Measurements from ENCODE around the gene RPP21. TPM values are rescaled to one million over a fixed set of nuclear protein-coding genes. Genes with fewer than 3 reads are reported as not detected.
"Not testable (repeated sequence)": the region's sequence is repeated elsewhere in the genome, so short reads cannot be mapped to it uniquely, and the experiment has no call there.

Gene RPP21
- total and polyA plus RNA-seq, 4 donors = 15.7 to 56.9 (median 45.2) TPM

DNA sequence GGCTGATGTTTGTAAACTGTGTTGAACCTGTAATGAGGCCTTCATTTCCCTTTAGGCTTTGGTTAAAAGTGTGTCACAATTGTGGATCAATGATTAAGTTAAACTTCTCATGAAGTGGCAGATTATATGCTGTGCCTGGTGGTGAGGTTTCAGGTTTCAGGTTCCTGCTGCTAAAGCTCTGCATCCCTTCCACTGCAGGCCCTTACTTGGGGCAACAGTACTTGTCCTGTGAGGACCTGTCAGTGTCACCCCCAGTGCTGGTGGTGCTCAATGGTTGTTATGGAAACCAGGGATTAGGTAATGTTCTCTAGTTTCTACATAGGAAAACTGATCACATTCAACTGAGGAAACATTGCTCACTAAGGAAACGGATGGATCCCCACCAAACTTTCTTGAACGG, 18.5 kb downstream of the RPP21 start:
- Histone ChIP-seq H3K4me3 (ENCODE audit: low read depth, low read length) (no peak overlapping the region), H3K36me3 (ENCODE audit: control insufficient read depth, insufficient read depth, low read length) (no peaks in the 10 kb centered on the region), H3K27ac (ENCODE audit: low read depth, low read length) (no peak overlapping the region), H3K27me3 (ENCODE audit: control insufficient read depth, insufficient read depth, low read length) (peaks cover 40% of the 10 kb centered on the region), H3K9me3 (ENCODE audit: control insufficient read depth, insufficient read depth, low read length) (peaks cover 1% of the 10 kb centered on the region), H3K4me1 (ENCODE audit: control insufficient read depth, insufficient read depth, low read length) (no peaks in the 10 kb centered on the region)
- no CpG with 5 or more reads among the region's 2 CpGs for WGBS (ENCODE audit: insufficient coverage)
- no peak for DNase-seq (ENCODE audit: low read depth in 4 of 6, low spot score in 6 of 6)

DNA sequence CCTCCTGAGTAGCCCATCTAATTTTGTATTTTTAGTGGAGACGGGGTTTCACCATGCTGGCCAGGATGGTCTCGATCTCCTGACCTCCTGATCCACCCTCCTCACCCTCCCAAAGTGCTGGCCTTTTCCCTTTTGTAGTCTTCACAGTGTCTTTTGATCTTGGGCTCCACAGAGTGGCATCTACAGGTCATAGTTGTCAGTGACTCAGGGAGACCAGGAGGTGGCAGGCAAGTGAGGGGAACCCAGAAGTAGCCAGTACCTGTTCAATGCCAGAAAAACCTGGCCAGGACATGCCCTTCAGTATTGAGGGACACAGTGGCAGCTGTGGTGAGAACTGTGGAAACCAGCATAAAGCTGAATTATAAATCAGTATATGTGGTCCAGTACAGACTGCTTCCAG, 19.6 kb downstream of the RPP21 start:
- DNase-seq (ENCODE audit: low read depth in 4 of 6, low spot score in 6 of 6) = no peak
- peaks cover 34% of the 10 kb centered on the region for H3K27me3 ChIP-seq (ENCODE audit: control insufficient read depth, insufficient read depth, low read length)
- no peaks in the 10 kb centered on the region for H3K4me1 ChIP-seq (ENCODE audit: control insufficient read depth, insufficient read depth, low read length)
- H3K36me3 ChIP-seq (ENCODE audit: control insufficient read depth, insufficient read depth, low read length) = no peaks in the 10 kb centered on the region
- no peak overlapping the region for H3K27ac ChIP-seq (ENCODE audit: low read depth, low read length)
- no peak overlapping the region for H3K4me3 ChIP-seq (ENCODE audit: low read depth, low read length)
- 80% methylated on average over 1 of the region's 2 CpGs for WGBS (ENCODE audit: insufficient coverage)
- peaks cover 1% of the 10 kb centered on the region for H3K9me3 ChIP-seq (ENCODE audit: control insufficient read depth, insufficient read depth, low read length)

DNA sequence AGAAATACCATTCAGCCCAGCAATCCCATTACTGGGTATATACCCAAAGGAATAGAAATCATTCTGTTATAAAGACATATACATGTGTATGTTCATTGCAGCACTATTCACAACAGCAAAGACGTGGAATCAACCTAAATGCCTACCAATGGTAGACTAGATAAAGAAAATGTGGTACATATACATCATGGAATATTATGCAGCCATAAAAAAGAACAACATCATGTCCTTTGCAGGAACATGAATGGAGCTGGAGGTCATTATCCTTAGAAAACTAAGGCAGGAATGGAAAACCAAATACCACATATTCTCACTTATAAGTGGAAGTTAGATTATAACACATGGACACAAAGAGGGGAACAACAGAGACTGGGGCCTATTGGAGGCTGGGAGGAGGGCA, 24.3 kb downstream of the RPP21 start:
- no CpG with 5 or more reads among the region's 1 CpG for WGBS (ENCODE audit: insufficient coverage)
- peaks cover 16% of the 10 kb centered on the region for H3K27me3 ChIP-seq (ENCODE audit: control insufficient read depth, insufficient read depth, low read length)
- not testable (repeated sequence) for H3K4me1 ChIP-seq (ENCODE audit: control insufficient read depth, insufficient read depth, low read length); DNase-seq (ENCODE audit: low read depth in 4 of 6, low spot score in 6 of 6); H3K4me3 ChIP-seq (ENCODE audit: low read depth, low read length); H3K9me3 ChIP-seq (ENCODE audit: control insufficient read depth, insufficient read depth, low read length); H3K27ac ChIP-seq (ENCODE audit: low read depth, low read length); H3K36me3 ChIP-seq (ENCODE audit: control insufficient read depth, insufficient read depth, low read length)

DNA sequence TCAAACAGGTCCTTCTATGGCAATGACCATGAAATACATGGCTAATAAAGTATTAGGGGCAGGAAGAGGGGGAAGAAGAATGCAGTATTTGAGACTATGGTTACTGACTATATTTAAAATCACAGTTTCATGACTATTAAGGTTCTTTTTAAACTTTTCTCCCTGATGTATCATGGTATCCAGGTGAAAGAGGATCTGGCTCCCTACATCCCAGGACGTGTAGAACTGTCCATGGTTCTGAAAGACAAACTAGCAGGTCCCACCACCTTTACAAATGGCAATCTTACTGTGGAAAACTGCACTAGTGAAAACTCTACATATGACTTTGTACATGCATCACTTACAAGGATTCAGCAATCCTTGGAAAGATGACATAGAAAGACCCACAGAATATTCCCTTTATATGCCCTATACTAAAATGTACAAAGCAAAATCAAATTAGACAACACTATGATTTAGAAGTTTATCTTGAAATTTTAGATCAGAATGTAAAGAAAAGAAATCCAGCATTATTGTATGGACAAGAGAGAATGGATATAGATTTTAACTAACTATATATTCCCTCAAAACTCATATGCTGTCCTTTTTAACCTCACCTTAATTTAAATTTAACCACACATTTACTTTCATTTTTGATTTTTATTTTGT, 33.5 kb downstream of the RPP21 start:
- DNase-seq (ENCODE audit: low read depth in 4 of 6, low spot score in 6 of 6) = no peak
- H3K27me3 ChIP-seq (ENCODE audit: control insufficient read depth, insufficient read depth, low read length) = peaks cover 13% of the 10 kb centered on the region
- H3K9me3 ChIP-seq (ENCODE audit: control insufficient read depth, insufficient read depth, low read length) = no peaks in the 10 kb centered on the region
- H3K4me1 ChIP-seq (ENCODE audit: control insufficient read depth, insufficient read depth, low read length) = no peaks in the 10 kb centered on the region
- no peak overlapping the region for H3K4me3 ChIP-seq (ENCODE audit: low read depth, low read length)
- no peaks in the 10 kb centered on the region for H3K36me3 ChIP-seq (ENCODE audit: control insufficient read depth, insufficient read depth, low read length)
- no peak overlapping the region for H3K27ac ChIP-seq (ENCODE audit: low read depth, low read length)
- WGBS (ENCODE audit: insufficient coverage) = 0% methylated on average over 1 of the region's 1 CpG

DNA sequence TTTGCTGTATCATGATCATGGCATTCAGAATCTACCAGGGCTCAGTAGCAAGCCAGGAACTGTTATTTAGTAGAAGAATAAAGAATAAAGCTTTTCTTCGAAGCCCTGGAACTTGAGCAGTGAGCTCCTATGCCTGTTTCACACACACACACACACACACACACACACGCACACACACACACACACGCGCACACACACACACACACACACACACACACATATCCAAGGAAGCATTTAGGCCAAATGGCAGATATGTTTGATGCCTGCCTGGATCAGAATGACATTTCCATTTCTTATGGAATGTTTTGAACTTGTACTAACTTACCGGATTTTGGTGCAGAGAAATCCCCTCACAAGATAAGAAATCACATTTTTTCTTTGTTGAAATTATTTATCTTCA, 35.5 kb downstream of the RPP21 start:
- no peaks in the 10 kb centered on the region for H3K36me3 ChIP-seq (ENCODE audit: control insufficient read depth, insufficient read depth, low read length)
- H3K4me3 ChIP-seq (ENCODE audit: low read depth, low read length) = no peak overlapping the region
- no peaks in the 10 kb centered on the region for H3K9me3 ChIP-seq (ENCODE audit: control insufficient read depth, insufficient read depth, low read length)
- H3K27me3 ChIP-seq (ENCODE audit: control insufficient read depth, insufficient read depth, low read length) = peaks cover 8% of the 10 kb centered on the region
- no peak for DNase-seq (ENCODE audit: low read depth in 4 of 6, low spot score in 6 of 6)
- no peak overlapping the region for H3K27ac ChIP-seq (ENCODE audit: low read depth, low read length)
- no peaks in the 10 kb centered on the region for H3K4me1 ChIP-seq (ENCODE audit: control insufficient read depth, insufficient read depth, low read length)
- 0% methylated on average over 1 of the region's 5 CpGs for WGBS (ENCODE audit: insufficient coverage)

DNA sequence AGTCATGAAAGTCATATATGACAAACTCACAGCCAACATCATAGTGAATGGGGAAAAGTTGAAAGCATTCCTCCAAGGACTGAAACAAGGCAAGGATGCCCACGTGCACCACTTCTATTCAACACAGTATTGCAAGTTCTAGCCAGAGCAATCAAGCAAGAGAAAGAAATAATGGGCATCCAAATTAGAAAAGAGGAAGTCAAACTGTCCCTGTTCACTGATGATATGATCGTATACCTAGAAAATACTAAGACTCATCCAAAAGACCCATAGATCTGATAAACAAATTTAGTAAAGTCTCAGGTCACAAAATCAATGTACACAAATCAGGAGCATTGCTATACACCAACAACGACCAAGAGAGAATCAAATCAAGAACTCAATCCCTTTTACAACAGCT, 41.2 kb downstream of the RPP21 start:
- no peak overlapping the region for H3K27ac ChIP-seq (ENCODE audit: low read depth, low read length)
- H3K36me3 ChIP-seq (ENCODE audit: control insufficient read depth, insufficient read depth, low read length) = no peaks in the 10 kb centered on the region
- H3K4me3 ChIP-seq (ENCODE audit: low read depth, low read length) = no peak overlapping the region
- peaks cover 12% of the 10 kb centered on the region for H3K27me3 ChIP-seq (ENCODE audit: control insufficient read depth, insufficient read depth, low read length)
- 80% methylated on average over 1 of the region's 3 CpGs for WGBS (ENCODE audit: insufficient coverage)
- no peaks in the 10 kb centered on the region for H3K9me3 ChIP-seq (ENCODE audit: control insufficient read depth, insufficient read depth, low read length)
- H3K4me1 ChIP-seq (ENCODE audit: control insufficient read depth, insufficient read depth, low read length) = no peaks in the 10 kb centered on the region
- DNase-seq (ENCODE audit: low read depth in 4 of 6, low spot score in 6 of 6) = no peak

DNA sequence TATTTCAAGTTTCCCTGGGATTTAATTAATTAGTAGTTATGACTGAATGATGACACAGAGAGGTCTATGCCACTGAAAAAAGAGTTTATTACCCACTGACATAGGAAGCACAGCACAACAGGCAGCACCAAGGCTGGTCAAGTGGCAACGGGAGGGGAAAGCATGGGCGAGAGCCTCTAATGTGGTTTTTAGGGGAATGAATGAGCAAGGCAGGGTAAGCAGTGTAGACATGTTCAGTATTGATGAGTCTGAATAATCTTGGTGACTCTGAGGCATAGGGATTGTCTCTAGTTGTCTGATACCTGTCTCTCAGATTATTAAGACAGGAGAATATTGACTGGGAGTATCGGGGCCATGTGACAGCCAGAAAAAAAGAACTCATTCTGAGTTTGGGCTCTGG, 46.3 kb downstream of the RPP21 start:
- Histone ChIP-seq H3K4me1 (ENCODE audit: control insufficient read depth, insufficient read depth, low read length) (no peaks in the 10 kb centered on the region), H3K9me3 (ENCODE audit: control insufficient read depth, insufficient read depth, low read length) (no peaks in the 10 kb centered on the region), H3K4me3 (ENCODE audit: low read depth, low read length) (no peak overlapping the region), H3K36me3 (ENCODE audit: control insufficient read depth, insufficient read depth, low read length) (no peaks in the 10 kb centered on the region), H3K27ac (ENCODE audit: low read depth, low read length) (no peak overlapping the region), H3K27me3 (ENCODE audit: control insufficient read depth, insufficient read depth, low read length) (peaks cover 16% of the 10 kb centered on the region)
- 33% methylated on average over 3 of the region's 3 CpGs for WGBS (ENCODE audit: insufficient coverage)
- DNase-seq (ENCODE audit: low read depth in 4 of 6, low spot score in 6 of 6) = no peak

DNA sequence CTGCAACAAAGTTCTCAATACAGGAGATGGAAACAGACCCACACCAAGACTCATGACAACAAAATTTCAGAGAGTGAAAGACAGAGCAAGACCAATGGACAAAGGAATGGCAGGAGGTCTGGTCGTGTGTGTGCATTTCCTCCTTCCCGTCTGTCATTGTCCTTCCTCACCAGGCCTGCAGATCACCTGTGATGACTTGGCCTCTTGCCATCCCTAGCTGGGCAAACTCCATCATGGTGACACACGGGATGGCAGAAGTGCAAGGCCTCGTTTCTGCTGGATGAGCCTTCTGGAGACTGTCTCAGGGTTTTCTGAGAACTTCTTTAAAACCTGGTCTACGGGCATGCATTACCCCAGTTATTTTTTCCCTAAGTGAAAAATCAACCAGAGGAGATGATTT, 49.2 kb downstream of the RPP21 start:
- Histone ChIP-seq H3K4me1 (ENCODE audit: control insufficient read depth, insufficient read depth, low read length) (peaks cover 5% of the 10 kb centered on the region), H3K27me3 (ENCODE audit: control insufficient read depth, insufficient read depth, low read length) (peaks cover 20% of the 10 kb centered on the region), H3K4me3 (ENCODE audit: low read depth, low read length) (no peak overlapping the region), H3K9me3 (ENCODE audit: control insufficient read depth, insufficient read depth, low read length) (no peaks in the 10 kb centered on the region), H3K36me3 (ENCODE audit: control insufficient read depth, insufficient read depth, low read length) (no peaks in the 10 kb centered on the region), H3K27ac (ENCODE audit: low read depth, low read length) (no peak overlapping the region)
- no peak for DNase-seq (ENCODE audit: low read depth in 4 of 6, low spot score in 6 of 6)
- 36% methylated on average over 3 of the region's 5 CpGs for WGBS (ENCODE audit: insufficient coverage)

Small RNAs within 50 kb of the gene (small RNA-seq; reads per million reads assigned to genes)
- not detected for gene HLA-N (ENCODE audit: low replicate concordance)

Other genes with a start within 250 kb of the RPP21 start
- not detected for gene TRIM31, start 232.1 kb upstream of the RPP21 start, total RNA-seq
- gene TRIM31, start 232.1 kb upstream of the RPP21 start, polyA plus RNA-seq (ENCODE audit: insufficient read length in 2 of 2) = not detected
- gene TRIM40, start 209.0 kb upstream of the RPP21 start, total RNA-seq = under 1 TPM in 1 of 2 donors, not detected in 1; 0.17 TPM
- under 1 TPM in 1 of 2 donors, not detected in 1; 0.19 TPM for gene TRIM40, start 209.0 kb upstream of the RPP21 start, polyA plus RNA-seq (ENCODE audit: insufficient read length in 2 of 2)
- 1 to 10 TPM in 1 of 2 donors, under 1 TPM in 1; 0.94 to 2.2 TPM for gene TRIM10, start 183.9 kb upstream of the RPP21 start, total RNA-seq
- gene TRIM10, start 183.9 kb upstream of the RPP21 start, polyA plus RNA-seq (ENCODE audit: insufficient read length in 2 of 2) = under 1 TPM; 0.14 to 0.19 TPM
- gene TRIM15, start 181.6 kb upstream of the RPP21 start, total RNA-seq = not detected
- not detected for gene TRIM15, start 181.6 kb upstream of the RPP21 start, polyA plus RNA-seq (ENCODE audit: insufficient read length in 2 of 2)
- 10 to 100 TPM; 23.5 to 28.9 TPM for gene TRIM26, start 131.8 kb upstream of the RPP21 start, total RNA-seq
- 10 to 100 TPM; 38.9 to 53.9 TPM for gene TRIM26, start 131.8 kb upstream of the RPP21 start, polyA plus RNA-seq (ENCODE audit: insufficient read length in 2 of 2)
- gene TRIM39, start 18.2 kb upstream of the RPP21 start, total RNA-seq = 10 to 100 TPM in 1 of 2 donors, 1 to 10 TPM in 1; 7.4 to 13.1 TPM
- gene TRIM39, start 18.2 kb upstream of the RPP21 start, polyA plus RNA-seq (ENCODE audit: insufficient read length in 2 of 2) = 10 to 100 TPM; 11.3 to 11.8 TPM
- gene HLA-E, start 144.4 kb downstream of the RPP21 start, total RNA-seq = 100 to 1,000 TPM; 104 to 173 TPM
- 10 to 100 TPM; 78.9 to 81.2 TPM for gene HLA-E, start 144.4 kb downstream of the RPP21 start, polyA plus RNA-seq (ENCODE audit: insufficient read length in 2 of 2)
- gene GNL1, start 211.3 kb downstream of the RPP21 start, total RNA-seq = 10 to 100 TPM; 40.3 to 72.0 TPM
- gene GNL1, start 211.3 kb downstream of the RPP21 start, polyA plus RNA-seq (ENCODE audit: insufficient read length in 2 of 2) = 10 to 100 TPM; 82.7 to 97.1 TPM
- 10 to 100 TPM in 1 of 2 donors, 1 to 10 TPM in 1; 8.3 to 20.5 TPM for gene PRR3, start 212.1 kb downstream of the RPP21 start, total RNA-seq
- gene PRR3, start 212.1 kb downstream of the RPP21 start, polyA plus RNA-seq (ENCODE audit: insufficient read length in 2 of 2) = 10 to 100 TPM; 39.1 to 46.0 TPM
- gene ABCF1, start 226.3 kb downstream of the RPP21 start, total RNA-seq = 10 to 100 TPM; 26.4 to 41.0 TPM
- 10 to 100 TPM; 59.5 to 60.6 TPM for gene ABCF1, start 226.3 kb downstream of the RPP21 start, polyA plus RNA-seq (ENCODE audit: insufficient read length in 2 of 2)

Measured in spinal cord (tissue), 10 donors.